ENCODE measurements around the gene REN.

- TF ChIP-seq EZH2 (IDR thresholded peaks at IDR 0.05; ENCODE audit: low read depth, unreplicated experiment) (no peak), CTCF (conservative IDR thresholded peaks at IDR 0.05; ENCODE audit: low read depth in 2 of 2) (no peak), POLR2AphosphoS5 (IDR thresholded peaks at IDR 0.05; ENCODE audit: low read depth) (no peak), EZH2phosphoT487 (IDR thresholded peaks at IDR 0.05; ENCODE audit: unreplicated experiment) (no peak), REST (IDR thresholded peaks at IDR 0.05; ENCODE audit: unreplicated experiment) (no peak), ETS1 (IDR thresholded peaks at IDR 0.05) (no peak)
These were observed 23.0 kb upstream of the REN start for GRCh38 chr1:204188959-204189639.

Measured in GM23338 (cell line).